Stimulated activated CD4-positive, alpha-beta T cell treated with anti-CD3 and anti-CD28 coated beads, Interleukin-15, amount 100 ng/mL, for 24 hours (primary cell): Measurements from ENCODE around the gene MEIS2.

Source experiments
- DNase-seq: peaks from one replicate; pipeline ENCODE4 v3.0.0-alpha.2; 2020

Gene MEIS2

DNA sequence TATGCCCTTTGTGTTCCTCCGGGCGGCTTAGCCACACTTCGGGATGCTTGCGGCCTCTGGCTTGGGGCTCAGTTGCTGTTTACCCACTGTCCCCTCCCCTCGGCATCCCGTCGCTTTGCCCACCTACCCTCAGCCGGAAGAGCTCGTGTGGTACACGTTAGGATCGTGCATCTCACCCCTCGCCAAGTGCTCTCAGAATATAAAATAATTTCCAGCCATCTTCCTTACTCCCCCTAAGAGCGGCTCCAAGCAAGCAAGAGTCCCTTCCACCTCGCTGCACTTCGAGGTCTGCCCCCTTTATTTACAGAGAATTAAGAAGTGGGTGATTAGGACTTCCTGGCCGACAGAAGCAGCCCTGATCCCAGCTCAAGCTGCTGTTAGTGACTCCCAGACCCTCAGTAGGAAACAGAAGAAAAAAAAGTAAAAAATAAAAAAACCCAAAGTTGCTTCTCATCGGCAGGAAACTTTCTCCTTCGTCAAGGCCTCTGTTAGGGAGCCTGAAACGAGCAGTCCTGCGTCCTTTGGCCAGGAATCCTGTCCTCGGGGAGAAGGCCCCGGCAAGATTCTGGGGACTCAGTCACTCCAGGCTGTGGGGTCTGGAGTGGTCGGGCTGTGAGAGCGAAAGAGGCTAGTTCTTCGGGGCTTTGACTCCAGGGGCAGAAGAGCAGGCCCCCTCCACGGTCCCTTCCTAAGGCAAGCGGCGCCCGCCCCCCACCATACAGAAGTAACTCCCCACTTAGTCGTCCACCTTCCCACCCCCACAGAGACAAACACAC lies 3.0 kb downstream of the MEIS2 start:
- DNase-seq: no peak

DNA sequence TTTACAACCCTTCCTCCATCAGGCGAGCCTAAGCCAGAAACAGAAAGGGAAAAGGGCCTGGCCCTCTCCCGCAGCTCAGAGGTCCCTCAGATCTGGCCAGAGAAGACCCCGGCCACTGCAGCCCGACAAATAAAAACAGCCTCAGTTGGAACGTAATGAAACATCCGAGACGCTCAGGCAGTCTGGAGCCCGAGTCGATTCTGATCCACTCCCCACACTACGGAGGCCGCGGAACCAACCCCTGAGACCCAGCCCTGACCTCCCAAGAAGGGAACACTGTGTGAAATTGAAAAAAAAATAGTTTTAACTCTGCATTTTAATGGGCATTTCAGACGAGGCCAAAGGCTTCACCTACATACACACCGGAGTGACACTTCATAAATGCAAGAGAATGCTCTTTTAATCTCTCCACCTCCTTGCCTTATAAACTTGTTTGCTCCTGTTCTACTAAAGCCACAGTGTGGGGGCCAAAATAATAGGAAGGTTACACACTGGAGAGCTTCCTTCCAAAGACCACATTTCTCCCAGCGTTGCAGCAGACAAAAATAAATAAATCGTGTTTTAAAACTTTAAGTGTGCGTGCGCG lies 3.7 kb downstream of the MEIS2 start:
- DNase-seq: no peak

GRCh38 chr15:37095770-37096557 lies 4.4 kb downstream of the MEIS2 start:
- no peak for DNase-seq

DNA sequence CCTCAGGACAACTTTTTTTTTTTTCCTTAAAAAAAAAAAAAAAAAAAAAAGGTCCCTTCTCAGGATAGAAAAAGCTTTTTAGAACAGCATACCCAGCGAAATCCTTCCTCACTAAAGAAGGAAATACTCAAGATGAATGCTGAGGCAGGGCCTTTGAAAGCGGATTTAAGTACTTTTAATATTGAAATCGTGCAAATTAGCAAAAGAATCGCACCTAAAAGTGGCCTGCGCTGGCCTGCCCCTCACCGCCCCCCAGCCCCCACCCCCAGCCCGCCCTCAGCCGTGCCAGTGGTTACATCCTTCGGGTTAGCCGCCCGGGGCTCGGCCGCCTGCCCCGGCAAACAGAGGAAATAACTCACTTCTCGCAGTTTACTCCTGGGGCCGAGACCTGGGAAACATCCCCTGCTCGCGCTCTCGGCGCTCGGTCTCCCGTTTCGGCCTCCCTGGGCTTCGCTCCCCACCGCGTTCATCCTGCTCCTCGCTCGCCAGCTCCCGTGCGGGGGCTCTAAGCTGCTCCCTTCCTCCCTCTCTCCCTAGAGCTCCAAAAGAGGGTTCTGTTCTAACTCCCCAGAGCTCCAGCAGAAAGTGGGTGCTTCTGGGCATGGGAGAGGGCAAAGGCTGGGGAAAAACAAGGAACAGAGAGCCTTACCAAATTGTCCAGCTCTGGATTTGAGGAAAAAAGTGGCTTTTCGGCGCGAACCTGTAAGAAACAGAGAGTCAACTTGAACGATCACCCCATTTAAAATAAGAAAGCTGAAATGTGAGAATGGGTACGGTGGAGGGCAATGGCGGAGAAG lies 5.2 kb downstream of the MEIS2 start:
- no peak for DNase-seq

DNA sequence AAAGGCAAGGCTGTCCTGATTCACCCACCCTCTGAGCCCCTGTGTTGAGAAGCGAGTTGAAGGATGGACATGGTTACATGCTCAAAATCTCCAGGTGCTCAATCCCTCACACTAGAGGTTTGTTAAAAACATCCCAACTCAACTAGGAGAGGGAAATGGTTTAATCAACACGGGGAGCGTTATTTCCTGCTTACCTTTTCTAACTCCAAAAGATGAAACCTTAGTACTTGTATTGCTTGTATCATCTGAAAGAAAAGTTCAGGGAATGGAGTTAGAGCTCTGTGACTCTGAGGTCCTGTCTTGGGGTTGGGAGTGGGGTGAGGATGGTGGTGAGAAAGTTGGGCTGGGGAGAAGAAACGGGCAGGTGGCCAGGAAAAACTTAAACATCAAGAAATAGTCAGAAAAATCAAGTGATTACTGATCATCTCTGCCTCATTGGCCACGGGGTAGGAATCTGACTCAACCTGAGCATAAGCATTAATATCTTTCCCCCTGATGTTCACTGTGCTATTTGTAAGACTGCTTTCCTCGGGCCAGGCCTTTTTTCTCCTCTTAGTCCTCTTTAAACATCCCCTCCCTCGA lies 5.9 kb downstream of the MEIS2 start:
- DNase-seq: no peak

DNA sequence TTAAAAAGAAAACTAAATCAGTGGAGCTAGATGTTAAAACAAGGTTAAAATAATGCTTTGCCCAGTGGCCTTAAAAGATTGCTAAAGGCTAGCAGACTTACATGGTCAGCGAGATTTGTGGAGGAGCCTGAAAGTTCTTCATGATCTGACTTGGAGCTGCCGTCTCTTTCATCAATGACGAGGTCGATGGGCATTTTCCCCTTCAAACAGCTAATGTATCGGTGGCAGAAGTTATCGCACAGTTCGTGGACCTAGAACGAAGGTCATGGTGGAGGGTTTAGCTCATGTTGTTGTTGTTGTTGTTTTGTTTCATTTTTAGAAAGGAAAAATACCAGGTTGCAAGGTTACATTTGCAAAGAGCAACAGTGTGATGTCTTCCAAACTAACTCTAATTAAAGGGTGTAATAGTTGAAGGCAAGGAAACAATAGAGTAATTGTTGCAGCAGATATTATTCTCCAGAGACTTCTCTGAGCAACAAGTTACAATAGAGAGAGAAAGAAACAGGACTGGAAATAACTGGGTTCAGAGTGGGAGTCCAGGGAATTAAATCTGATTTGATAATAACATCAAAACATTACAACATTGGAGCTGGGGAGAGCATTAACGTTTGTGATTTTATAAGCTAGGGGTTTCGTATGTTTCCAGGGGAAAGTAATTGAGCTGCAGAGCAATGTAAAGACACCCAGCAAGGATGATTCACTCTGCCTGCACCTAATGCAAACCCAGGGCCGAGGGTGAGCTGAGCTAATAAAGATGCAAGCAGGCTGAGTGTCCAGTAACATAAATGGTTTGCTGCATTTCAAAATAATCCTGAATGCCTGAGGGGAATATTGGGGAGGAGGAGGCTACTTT lies 6.6 kb downstream of the MEIS2 start:
- no peak for DNase-seq

DNA sequence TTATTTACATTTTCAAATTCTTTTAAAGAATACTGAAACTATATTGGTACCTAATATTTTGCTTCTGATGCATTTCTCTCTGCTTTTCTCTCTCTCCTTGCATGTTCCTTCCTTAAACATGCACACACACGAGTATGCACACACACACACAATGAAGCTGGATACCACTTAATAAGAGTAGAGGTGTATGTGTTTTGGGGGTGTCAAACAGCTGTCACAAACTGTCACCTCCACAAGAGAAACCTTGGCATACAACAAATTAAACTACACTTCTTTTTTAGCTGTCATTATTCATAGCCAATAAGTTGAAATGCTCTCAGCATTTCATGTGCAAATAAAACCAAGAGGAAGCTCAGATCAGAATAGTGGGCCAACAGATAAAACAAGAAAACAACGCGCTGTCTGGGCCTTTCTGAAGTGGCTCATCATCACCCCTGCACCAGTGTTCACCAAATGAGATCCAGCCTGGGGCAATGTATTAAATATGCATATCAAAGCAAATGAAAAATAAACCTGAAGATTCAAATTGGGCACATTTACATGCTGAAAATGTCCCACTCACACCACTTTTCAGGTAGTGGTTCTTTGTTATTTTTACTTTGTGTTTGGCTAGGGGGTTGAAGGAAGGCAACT lies 9.7 kb downstream of the MEIS2 start:
- DNase-seq: no peak

GRCh38 chr15:37088436-37088835 lies 11.9 kb downstream of the MEIS2 start:
- no peak for DNase-seq

- no peak for DNase-seq
These were observed 13.2 kb downstream of the MEIS2 start for GRCh38 chr15:37087131-37087588.

- no peak for DNase-seq
These were observed 13.8 kb downstream of the MEIS2 start for GRCh38 chr15:37086521-37086920.

DNA sequence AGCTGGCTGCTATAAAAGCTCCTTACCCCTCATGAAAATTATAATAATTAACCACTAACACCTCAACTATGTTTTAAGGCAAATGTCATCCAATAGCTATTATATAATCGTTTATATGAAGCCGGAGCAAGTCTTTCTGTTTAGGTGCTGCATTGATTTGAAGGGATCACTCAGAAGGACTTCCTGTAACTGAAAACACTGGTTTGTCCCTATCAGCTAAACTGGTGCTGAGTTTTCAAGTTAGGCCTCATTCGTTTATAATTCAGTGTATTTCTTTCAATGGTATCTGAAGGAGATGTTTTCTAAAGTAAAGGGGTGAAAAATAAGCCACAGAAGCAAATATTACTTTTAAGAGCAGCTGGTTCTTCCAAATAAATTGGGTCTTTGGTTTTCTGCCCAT lies 14.2 kb downstream of the MEIS2 start:
- no peak for DNase-seq

GRCh38 chr15:37084602-37085001 lies 15.7 kb downstream of the MEIS2 start:
- DNase-seq: no peak

GRCh38 chr15:37083610-37084009 lies 16.7 kb downstream of the MEIS2 start:
- no peak for DNase-seq

- DNase-seq: no peak
These were observed 18.4 kb downstream of the MEIS2 start for GRCh38 chr15:37081983-37082382.

DNA sequence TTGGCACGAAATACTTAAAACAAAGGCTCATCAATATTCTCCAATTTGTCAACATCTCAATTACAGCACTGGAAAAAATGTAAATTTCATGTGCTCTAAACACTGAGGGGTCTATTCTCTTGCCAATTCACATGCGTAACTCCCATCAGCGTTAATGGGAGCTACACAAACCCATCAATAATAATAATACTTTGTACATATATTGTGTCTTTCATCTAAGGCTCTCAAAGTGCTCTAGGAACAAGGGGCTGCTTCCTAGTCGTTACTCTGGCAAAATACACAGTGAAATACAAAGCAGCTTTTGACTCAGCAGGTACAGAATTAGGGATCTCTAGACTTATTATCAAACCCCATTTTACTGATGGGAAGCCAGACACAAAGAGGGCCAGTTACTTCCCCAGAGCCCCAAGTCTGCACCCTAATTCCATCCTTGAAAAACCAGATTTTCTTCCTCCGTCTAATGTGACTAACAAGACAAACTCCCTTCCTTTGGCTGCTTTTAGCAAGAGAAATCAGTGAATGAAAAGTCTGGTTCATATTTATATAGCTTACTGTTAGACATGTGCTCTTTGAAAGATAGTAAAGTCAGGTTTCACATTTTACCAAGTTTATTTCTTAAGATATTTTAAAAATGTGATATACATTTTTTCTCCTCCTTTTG lies 20.0 kb downstream of the MEIS2 start:
- DNase-seq: no peak

DNA sequence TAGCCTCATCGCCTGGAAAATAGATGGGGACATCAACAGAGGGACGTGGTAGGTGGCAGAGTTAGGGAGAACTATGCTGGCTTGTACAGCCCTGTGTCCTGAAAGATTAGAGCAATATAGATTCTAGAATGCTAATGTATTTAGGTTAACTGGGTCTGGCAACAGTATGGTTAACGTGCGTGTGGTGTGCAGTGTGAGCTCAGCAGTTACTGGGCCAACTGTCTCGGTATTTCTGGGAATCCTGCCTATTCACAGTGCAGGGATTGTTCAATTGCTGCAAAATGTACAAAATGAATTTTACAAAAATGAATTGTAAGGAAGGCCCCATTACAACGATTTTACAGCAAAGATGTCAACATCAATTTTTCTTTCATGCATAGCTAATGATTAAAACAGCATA lies 20.6 kb downstream of the MEIS2 start:
- DNase-seq: no peak

GRCh38 chr15:37078566-37078965 lies 21.8 kb downstream of the MEIS2 start:
- no peak for DNase-seq

- DNase-seq: no peak
These were observed 22.6 kb downstream of the MEIS2 start for GRCh38 chr15:37077623-37078351.

GRCh38 chr15:37076543-37076942 lies 23.8 kb downstream of the MEIS2 start:
- DNase-seq: no peak

- no peak for DNase-seq
These were observed 24.6 kb downstream of the MEIS2 start for GRCh38 chr15:37075777-37076176.
